CD14-positive monocyte (primary cell): ENCODE data around the gene NAPG. TPM values are rescaled to one million over a fixed set of nuclear protein-coding genes. Genes with fewer than 3 reads are reported as not detected.

Source experiments
- DNase-seq, 3 donors: peaks; one replicate each; pipeline ENCODE4 v3.0.0-alpha.2; 2011 to 2022
- H2AFZ ChIP-seq: 2 replicates; pipeline ENCODE4 v1.6.0; 2012; ENCODE audit warnings: mild to moderate bottlenecking, low read depth, low read length, inconsistent platforms; ENCODE audit not compliant: insufficient read depth, poor library complexity, severe bottlenecking
- H3K27ac ChIP-seq, 2 donors: 1 replicate in 1 of 2; 2 replicates in 1 of 2; pipeline ENCODE4 v1.5.1; 2012 to 2013; ENCODE audit warnings: low read length in 2 of 2, control low read depth in 1 of 2, inconsistent platforms in 1 of 2, low read depth in 1 of 2, mild to moderate bottlenecking in 1 of 2
- H3K27me3 ChIP-seq, 2 donors: one replicate each; pipeline versions ENCODE4 v1.6.0 to v1.6.1; 2011 to 2013; ENCODE audit warnings: low read length in 2 of 2; ENCODE audit not compliant: control insufficient read depth in 2 of 2, insufficient read depth in 2 of 2
- H3K36me3 ChIP-seq, 2 donors: replicated peaks in 1 of 2; 1 replicate in 1 of 2; 2 replicates in 1 of 2; pipeline versions ENCODE4 v1.5.1 to v1.6.1; 2012 to 2013; ENCODE audit warnings: low read length in 2 of 2, control low read depth in 1 of 2, inconsistent platforms in 1 of 2, mild to moderate bottlenecking in 1 of 2; ENCODE audit not compliant: insufficient read depth in 2 of 2, control insufficient read depth in 1 of 2
- H3K4me1 ChIP-seq, 2 donors: 1 replicate in 1 of 2; 2 replicates in 1 of 2; pipeline versions ENCODE4 v1.5.1 to v1.6.1; 2012 to 2013; ENCODE audit warnings: low read length in 2 of 2, control low read depth in 1 of 2, inconsistent platforms in 1 of 2, mild to moderate bottlenecking in 1 of 2, moderate library complexity in 1 of 2; ENCODE audit not compliant: insufficient read depth in 2 of 2, control insufficient read depth in 1 of 2
- H3K4me2 ChIP-seq: replicated peaks from 2 replicates; pipeline ENCODE3; 2012; ENCODE audit warnings: low read length, moderate library complexity, mild to moderate bottlenecking; ENCODE audit not compliant: poor library complexity, severe bottlenecking; ENCODE audit errors: extremely low read depth
- H3K4me3 ChIP-seq, 3 experiments: fragments of 200-600 bp in 1 of 3; sonication (generic) in 1 of 3; replicated peaks in 1 of 3; 1 replicate in 2 of 3; 2 replicates in 1 of 3; pipeline ENCODE4 v1.5.1; 2011 to 2013; ENCODE audit warnings: low read length in 3 of 3, mild to moderate bottlenecking in 3 of 3, control low read depth in 2 of 3, low read depth in 2 of 3, inconsistent platforms in 1 of 3, moderate library complexity in 1 of 3
- H3K79me2 ChIP-seq: 2 replicates; pipeline ENCODE4 v1.6.0; 2012; ENCODE audit warnings: mild to moderate bottlenecking, control low read depth, inconsistent platforms, low read length, moderate library complexity; ENCODE audit not compliant: insufficient read depth
- H3K9ac ChIP-seq: 2 replicates; pipeline ENCODE4 v1.6.0; 2017; ENCODE audit warnings: low read length, mild to moderate bottlenecking; ENCODE audit not compliant: insufficient read depth, poor library complexity, severe bottlenecking
- H3K9me3 ChIP-seq, 2 donors: replicated peaks in 1 of 2; 1 replicate in 1 of 2; 2 replicates in 1 of 2; pipeline versions ENCODE4 v1.5.1 to v1.6.1; 2012 to 2013; ENCODE audit warnings: low read length in 2 of 2, control low read depth in 1 of 2; ENCODE audit not compliant: control insufficient read depth in 1 of 2, insufficient read depth in 1 of 2
- H4K20me1 ChIP-seq: 2 replicates; pipeline ENCODE4 v1.6.0; 2012; ENCODE audit warnings: mild to moderate bottlenecking, low read length, control low read depth, moderate library complexity; ENCODE audit not compliant: insufficient read depth
- H3K27ac Mint-ChIP-seq, 7 donors: one replicate each; pipeline ENCODE4 v1.8.0; 2020; ENCODE audit warnings: mild to moderate bottlenecking in 7 of 7, mixed read lengths in 7 of 7, moderate library complexity in 6 of 7, inconsistent platforms in 2 of 7
- H3K27me3 Mint-ChIP-seq, 3 donors: one replicate each; pipeline ENCODE4 v1.8.0; 2021 to 2022; ENCODE audit warnings: low read depth in 3 of 3, mild to moderate bottlenecking in 3 of 3, mixed read lengths in 3 of 3, moderate library complexity in 3 of 3, inconsistent platforms in 1 of 3
- H3K36me3 Mint-ChIP-seq, 2 donors: one replicate each; pipeline ENCODE4 v1.8.0; 2020; ENCODE audit warnings: mixed read lengths in 2 of 2, inconsistent platforms in 1 of 2, mild to moderate bottlenecking in 1 of 2
- H3K4me1 Mint-ChIP-seq: one replicate; pipeline ENCODE4 v1.8.0; 2020; ENCODE audit warnings: mild to moderate bottlenecking, mixed read lengths
- H3K4me3 Mint-ChIP-seq, 2 donors: one replicate each; pipeline ENCODE4 v1.8.0; 2020; ENCODE audit warnings: mild to moderate bottlenecking in 2 of 2, mixed read lengths in 2 of 2, moderate library complexity in 1 of 2
- H3K9me3 Mint-ChIP-seq, 7 donors: one replicate each; pipeline ENCODE4 v1.8.0; 2020 to 2022; ENCODE audit warnings: mixed read lengths in 7 of 7, mild to moderate bottlenecking in 6 of 7, moderate library complexity in 6 of 7, inconsistent platforms in 2 of 7
- WGBS: methylation state at CpG from one replicate; pipeline ENCODE4 v1.1.5; 2013; ENCODE audit warnings: missing lambda C conversion rate; ENCODE audit not compliant: insufficient coverage; 5-methylcytosine and 5-hydroxymethylcytosine counted together
- intact Hi-C, 2 donors: fragments of 100-400 bp; cut with micrococcal nuclease; formaldehyde crosslinking; loops; one replicate each; pipeline versions ENCODE4 v1.15.0 to v1.15.1; 2023
- polyA plus RNA-seq, 3 donors: library from polyadenylated mRNA; depleted of rRNA in 1 of 3; unstranded in 2 of 3; stranded (reverse) in 1 of 3; fragments of 300-500 nt in 2 of 3; fragments of >200 nt in 1 of 3; fragmentation: Illumina TruSeq in 2 of 3; gene quantifications; 1 replicate in 2 of 3; 2 replicates in 1 of 3; pipeline ENCODE4 v1.2.3, GENCODE V29; 2012 to 2021
- TF ChIP-seq, protein P1 (sequence below): fragments of 200-600 bp; IDR thresholded peaks from one replicate; pipeline ENCODE4 v1.8.0; 2022; ENCODE audit warnings: antibody characterized with exemption, mild to moderate bottlenecking

Gene NAPG
- polyA plus RNA-seq, 3 donors = 14.8 to 17.5 (median 15.9) TPM

GRCh38 chr18:10585260-10585659 lies 59.4 kb downstream of the NAPG start:
- H3K27ac Mint-ChIP-seq = no peak overlapping the region
- peaks cover 0 to 3% (median 0%) of the 10 kb centered on the region in 3 donors for H3K27me3 Mint-ChIP-seq
- H3K4me1 Mint-ChIP-seq = peaks cover 4% of the 10 kb centered on the region
- DNase-seq = no peak
- H3K27ac ChIP-seq = no peak overlapping the region
- H3K4me2 ChIP-seq = no peak overlapping the region
- H3K9me3 Mint-ChIP-seq = peaks cover 1 to 22% (median 5%) of the 10 kb centered on the region in 7 donors
- H3K36me3 ChIP-seq = no peaks in the 10 kb centered on the region
- H3K4me3 ChIP-seq = no peak overlapping the region
- H3K4me1 ChIP-seq = peaks cover under 1 to 5% of the 10 kb centered on the region in 2 donors
- intact Hi-C loops = no loop called here
- H3K4me3 Mint-ChIP-seq = no peak overlapping the region
- no peak overlapping the region for H3K9ac ChIP-seq
- WGBS = no CpG with 5 or more reads among the region's 1 CpG
- peaks cover 4 to 5% of the 10 kb centered on the region in 2 donors for H3K36me3 Mint-ChIP-seq
- no peaks in the 10 kb centered on the region for H4K20me1 ChIP-seq
- TF ChIP-seq, protein P1, sequence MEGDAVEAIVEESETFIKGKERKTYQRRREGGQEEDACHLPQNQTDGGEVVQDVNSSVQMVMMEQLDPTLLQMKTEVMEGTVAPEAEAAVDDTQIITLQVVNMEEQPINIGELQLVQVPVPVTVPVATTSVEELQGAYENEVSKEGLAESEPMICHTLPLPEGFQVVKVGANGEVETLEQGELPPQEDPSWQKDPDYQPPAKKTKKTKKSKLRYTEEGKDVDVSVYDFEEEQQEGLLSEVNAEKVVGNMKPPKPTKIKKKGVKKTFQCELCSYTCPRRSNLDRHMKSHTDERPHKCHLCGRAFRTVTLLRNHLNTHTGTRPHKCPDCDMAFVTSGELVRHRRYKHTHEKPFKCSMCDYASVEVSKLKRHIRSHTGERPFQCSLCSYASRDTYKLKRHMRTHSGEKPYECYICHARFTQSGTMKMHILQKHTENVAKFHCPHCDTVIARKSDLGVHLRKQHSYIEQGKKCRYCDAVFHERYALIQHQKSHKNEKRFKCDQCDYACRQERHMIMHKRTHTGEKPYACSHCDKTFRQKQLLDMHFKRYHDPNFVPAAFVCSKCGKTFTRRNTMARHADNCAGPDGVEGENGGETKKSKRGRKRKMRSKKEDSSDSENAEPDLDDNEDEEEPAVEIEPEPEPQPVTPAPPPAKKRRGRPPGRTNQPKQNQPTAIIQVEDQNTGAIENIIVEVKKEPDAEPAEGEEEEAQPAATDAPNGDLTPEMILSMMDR = no peak
- H3K9me3 ChIP-seq = peaks cover 0 to 7% of the 10 kb centered on the region in 2 donors
- no peaks in the 10 kb centered on the region for H3K27me3 ChIP-seq
- no peak overlapping the region for H2AFZ ChIP-seq
- H3K79me2 ChIP-seq = no peaks in the 10 kb centered on the region

DNA sequence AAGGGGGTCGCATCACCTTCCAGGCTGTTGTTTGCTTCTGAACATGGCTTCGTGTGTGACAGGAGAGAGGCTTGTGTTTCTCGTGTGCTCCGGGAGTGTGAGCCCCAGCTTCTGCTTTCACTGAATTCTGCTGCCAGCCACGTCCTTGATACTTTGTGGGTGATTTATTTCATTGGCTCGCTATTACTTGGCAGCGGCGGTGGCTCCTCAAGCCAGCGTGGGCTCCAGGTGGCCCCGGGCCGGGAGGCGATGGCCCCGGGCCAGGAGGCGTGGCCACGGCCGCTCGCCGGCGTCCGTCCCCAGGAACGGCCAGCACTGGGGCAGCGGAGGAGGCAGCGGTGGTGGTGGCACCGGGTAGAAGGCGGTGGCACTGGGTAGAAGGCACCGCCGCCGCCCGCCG lies 63.1 kb downstream of the NAPG start:
- Mint-ChIP-seq H3K36me3 (peaks cover 3 to 5% of the 10 kb centered on the region in 2 donors), H3K27me3 (peaks cover 0 to 1% (median 0%) of the 10 kb centered on the region in 3 donors), H3K27ac (no peak overlapping the region), H3K4me3 (no peak overlapping the region), H3K9me3 (peaks cover 0 to 10% (median 4%) of the 10 kb centered on the region in 7 donors), H3K4me1 (peaks cover 31% of the 10 kb centered on the region)
- Histone ChIP-seq H3K4me2 (no peak overlapping the region), H3K9ac (no peak overlapping the region), H2AFZ (no peak overlapping the region), H4K20me1 (no peaks in the 10 kb centered on the region), H3K4me1 (peaks cover 33 to 36% of the 10 kb centered on the region in 2 donors), H3K4me3 (no peak overlapping the region), H3K36me3 (no peaks in the 10 kb centered on the region), H3K9me3 (no peaks in the 10 kb centered on the region), H3K27me3 (no peaks in the 10 kb centered on the region), H3K27ac (no peak overlapping the region), H3K79me2 (no peaks in the 10 kb centered on the region)
- 90% methylated on average over 22 of the region's 30 CpGs for WGBS
- no peak for DNase-seq
- TF ChIP-seq, protein P1 = no peak
- intact Hi-C loops = no loop called here
